HG03039 (cell line): ENCODE data around the gene TREML1.
"Not testable (repeated sequence)": the region's sequence is repeated elsewhere in the genome, so short reads cannot be mapped to it uniquely, and the experiment has no call there.

Experiments used
- ATAC-seq: cut with Tn5 transposase; IDR thresholded peaks from one replicate; pipeline ENCODE4 v1.9.1; 2021; ENCODE audit warnings: mild to moderate bottlenecking, moderate library complexity; ENCODE audit not compliant: unreplicated experiment

Gene TREML1

DNA sequence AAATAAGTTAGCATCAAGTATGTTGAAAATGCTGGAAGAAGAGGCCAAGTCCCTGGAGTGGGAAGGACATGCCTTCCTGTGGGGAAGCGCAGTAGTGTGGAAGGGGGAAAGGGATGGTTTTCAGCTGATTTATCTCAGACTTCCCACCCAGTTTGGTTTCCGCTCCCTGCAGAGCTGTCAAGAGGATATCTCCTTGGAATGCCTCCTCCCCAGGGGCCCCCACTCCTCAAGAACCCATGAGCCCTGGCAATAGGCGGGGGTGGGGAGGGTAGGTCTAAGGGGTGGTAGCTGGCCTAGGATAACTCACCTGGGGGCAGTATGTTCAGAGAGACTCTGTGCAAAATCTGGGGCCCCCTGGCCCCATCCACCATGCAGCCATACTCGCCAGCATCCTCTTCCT lies 696 bp downstream of the TREML1 start:
- no peak for ATAC-seq

DNA sequence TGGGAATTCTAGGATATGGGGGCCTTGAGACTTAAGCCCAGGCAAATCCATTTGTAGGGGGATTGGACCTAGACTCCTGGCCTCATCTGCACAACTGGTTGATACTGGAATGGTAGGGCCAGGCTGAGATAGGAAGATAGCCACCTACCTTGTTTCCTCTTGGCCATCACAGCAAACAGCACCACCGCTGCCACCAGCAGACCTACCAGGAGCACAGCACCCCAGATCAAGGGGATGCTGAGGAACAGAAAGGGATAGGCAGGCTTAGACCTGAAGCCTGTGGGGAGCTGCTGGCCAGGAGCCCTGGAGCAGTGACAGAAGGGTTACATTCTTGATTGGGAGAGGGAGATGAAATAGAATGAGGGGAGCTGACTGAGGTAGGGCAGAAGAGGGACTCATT lies 3.5 kb downstream of the TREML1 start:
- ATAC-seq = no peak

DNA sequence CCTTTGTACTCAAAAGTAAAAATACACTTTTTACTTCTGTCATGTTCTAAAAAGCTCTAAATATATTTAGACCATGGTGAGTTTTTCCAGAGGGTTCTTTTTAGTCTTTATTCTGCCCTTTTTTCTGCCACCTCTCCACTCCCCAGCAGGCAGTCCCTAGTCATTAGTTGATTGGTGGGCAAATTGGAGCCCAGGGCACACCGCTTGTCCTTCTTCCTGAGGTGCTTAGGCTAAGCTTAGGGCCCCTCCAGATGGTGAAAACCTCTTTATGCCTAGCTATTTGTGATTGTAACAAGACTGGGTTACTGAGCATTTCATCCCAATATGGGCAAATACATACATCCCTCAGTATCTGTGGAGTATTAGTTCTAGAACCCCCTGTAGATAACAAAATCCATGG lies 6.2 kb downstream of the TREML1 start:
- ATAC-seq = no peak

DNA sequence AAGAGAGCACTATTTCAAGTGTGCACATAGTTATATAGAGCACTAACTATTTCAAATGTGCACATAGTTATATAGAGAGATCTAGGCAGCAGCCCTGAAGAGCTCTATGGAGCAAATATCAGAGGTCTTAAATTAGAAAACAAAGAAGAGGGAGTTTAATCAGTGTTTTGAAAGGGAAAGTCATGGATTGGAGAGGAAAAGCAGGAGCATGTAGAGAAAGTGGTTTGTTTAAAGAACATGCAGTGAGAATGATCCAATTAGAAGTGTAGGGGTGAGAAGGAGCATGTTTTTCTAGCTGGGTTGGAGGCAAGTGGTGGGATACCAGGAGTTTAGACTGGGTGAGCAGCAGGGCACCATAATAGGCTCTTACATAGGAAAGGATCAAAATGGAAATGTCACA lies 17.2 kb downstream of the TREML1 start:
- no peak for ATAC-seq

DNA sequence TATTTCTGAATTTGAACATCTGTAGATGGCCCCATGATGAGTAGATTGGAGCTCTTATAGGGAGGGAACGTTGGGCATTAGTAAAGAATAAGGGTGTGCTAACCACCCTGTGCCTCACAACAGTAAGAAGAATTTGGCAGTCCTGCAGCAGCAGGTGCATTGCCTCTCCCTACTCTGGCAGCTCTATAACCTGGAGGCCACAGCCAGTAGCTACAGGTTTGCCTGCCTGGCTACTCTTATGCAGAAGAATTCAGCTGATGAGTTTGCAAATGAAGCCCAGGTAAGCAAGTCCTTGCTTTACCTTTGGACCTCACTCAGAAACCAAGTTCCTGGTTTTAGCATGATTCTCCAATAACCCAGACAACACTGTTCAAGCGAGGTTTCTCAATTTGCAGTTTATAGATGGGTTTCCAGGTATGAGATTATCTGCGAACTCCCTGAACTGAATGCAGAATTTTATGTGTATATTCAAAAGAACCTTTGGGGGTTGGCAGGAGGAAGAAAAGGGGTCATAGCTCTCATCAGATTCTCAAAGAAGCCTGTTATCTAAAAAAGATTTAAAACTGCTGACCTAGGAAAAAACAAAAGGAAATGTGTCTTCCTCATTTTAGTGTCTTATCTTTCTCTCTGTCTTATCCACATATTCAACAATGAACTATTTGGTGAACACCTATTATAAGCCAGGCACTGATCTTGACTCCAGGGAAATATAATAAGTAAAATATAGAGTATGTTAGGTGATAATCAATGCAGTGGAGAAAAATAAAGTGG lies 18.9 kb downstream of the TREML1 start:
- no peak for ATAC-seq

DNA sequence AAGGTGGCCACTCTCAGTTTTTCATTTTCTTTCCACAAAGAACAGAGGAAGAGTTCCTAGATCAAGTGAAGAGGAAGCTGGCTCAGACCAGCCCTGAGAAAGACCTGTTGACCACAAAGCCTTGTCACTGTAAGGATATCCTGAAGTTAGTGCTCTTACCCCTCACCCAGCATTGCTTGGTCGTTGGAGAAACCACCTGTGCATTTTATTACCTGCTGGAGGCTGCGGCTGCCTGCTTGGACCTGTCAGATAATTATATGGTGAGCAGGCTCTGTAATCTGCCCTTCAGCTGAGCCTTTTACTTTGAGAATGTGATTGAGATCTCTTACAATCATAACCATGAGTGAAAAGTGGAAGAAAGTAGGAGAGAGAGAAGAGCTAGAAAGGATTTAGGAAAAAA lies 21.9 kb downstream of the TREML1 start:
- ATAC-seq = no peak

DNA sequence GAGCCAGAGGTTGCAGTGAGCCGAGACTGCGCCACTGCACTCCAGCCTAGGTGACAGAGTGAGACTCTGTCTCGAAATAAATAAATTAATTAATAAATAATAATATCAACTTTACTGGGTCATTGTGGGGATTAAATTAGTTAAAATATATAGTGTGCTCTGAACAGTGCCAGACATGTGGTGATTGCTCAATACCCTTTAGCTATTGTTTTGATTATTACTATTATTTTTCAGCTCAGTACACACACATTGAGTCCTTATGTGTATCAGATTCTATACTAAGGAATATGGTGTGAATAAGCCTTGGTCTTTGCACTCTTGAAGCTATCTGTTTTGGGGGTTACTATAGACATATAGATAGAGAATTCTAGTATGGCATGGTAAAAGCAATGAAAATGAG lies 28.9 kb downstream of the TREML1 start:
- ATAC-seq = no peak

DNA sequence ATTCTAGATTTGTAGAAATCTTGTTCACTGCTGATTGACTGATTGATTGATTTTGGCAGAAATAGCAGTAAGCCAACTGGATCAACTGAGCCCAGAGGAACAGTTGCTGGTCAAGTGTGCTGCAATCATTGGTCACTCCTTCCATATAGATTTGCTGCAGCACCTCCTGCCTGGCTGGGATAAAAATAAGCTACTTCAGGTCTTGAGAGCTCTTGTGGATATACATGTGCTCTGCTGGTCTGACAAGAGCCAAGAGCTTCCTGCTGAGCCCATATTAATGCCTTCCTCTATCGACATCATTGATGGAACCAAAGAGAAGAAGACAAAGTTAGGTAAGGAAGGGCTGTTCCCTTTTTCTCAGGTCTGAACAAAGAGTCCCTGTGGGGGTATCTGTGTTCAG lies 31.2 kb downstream of the TREML1 start:
- no peak for ATAC-seq

DNA sequence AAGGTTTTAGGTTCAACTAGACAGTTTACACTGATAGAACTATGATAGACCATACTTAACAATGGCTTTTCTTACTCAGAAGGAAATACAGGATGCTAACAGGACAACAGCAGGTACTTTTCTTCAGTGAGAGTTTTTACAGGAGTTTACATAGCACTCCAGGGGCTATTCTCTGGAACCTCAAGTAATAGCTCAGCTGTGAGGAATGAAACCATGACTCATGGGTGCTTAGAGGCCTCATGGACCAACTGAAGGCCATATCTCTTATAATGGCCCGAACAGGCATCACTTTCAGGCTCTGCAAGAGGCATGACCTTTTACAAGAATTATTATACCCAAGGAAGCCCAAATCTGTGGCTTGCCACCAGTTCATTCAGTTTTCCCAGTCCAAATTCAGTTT lies 31.8 kb downstream of the TREML1 start:
- ATAC-seq = no peak

DNA sequence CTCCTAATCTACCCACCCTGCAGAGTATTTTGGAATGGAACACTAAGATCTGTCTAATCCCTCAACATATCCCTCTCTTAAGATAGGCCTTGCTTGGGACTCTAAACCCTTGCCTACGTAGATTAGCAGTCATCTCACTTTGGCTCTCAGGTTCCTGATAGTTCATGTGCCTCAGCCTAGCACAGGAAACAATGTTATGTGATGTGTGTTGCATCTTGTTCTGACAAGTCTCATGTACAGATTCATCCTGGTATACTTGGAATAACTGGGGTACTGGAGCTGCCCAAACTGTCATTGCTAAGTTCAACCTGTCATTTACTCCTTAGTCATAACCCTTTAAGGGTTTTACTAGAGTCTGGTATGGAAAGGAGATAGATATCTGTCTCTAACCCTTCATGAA lies 34.1 kb downstream of the TREML1 start:
- no peak for ATAC-seq

DNA sequence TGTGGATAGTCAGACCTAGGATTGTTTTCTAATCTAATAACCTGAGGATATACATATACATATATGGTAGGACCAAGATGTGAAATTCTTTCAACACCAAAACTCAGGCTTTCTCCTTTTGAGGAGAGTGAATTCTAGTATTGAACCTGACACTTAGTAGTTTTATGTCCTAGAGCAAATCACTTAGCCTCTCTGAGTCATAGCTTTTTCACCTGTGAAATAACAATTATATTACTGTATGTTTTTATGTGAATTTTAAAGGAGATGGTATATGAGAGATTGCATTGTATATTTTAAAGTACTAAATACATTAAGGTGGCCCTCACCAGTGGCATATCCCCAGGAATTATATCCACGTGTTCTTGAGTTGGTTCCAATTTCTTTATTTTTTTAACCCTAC lies 34.6 kb downstream of the TREML1 start:
- ATAC-seq = no peak

GRCh38 chr6:41115027-41115426 lies 39.1 kb downstream of the TREML1 start:
- not testable (repeated sequence) for ATAC-seq

DNA sequence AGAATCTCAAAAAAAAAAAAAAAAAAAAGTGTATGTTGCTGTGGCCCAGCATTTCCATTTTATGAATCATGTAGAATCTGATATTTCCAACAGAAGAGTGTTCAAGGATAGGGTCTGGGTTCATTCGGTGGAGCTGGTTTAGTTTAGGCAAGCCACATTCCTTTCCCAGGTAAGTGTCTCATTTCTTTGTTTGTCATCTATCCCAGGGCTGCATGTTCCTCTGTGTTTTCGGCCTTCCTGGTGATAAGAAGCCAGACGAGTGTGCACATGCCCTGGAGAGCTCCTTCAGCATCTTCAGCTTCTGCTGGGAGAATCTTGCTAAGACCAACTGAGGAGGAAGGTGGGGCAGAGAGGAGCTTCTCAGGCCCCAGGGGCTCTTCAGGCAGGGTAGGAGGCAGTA lies 43.1 kb downstream of the TREML1 start:
- no peak for ATAC-seq

- ATAC-seq = no peak
These were observed 50.3 kb downstream of the TREML1 start for GRCh38 chr6:41103847-41104246.

DNA sequence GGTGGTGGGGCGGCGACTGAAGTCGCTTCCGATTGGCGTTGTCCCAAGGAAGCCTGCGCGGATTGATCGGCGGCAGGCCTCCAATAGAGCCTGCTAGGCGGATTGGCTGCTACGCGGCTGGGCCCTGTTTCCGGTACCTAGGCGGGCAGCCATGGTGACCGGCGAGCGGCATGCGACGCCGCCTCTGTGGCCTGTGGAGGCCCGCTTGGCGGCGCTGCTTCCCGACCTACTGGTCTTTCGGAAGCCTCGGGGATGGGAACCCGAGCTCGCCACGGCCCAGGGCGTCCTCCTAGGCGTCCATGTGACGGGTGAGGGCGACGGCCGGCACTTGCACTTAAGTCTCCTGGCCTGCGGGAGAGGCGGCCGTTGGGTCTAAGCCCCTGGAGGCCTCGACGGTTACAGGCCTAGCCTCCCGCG lies 53.3 kb downstream of the TREML1 start:
- no peak for ATAC-seq
